HepG2 (cell line): ENCODE data around the gene RAB6A. TPM values are rescaled to one million over a fixed set of nuclear protein-coding genes. Genes with fewer than 3 reads are reported as not detected.

ENCODE experiments used
- ATAC-seq: fragments of 200-7000 bp; cut with Tn5 transposase; 3 replicates; pipeline ENCODE4 v1.9.1; 2020; ENCODE audit warnings: mild to moderate bottlenecking, moderate library complexity
- BruUV-seq: library from RNA; stranded (reverse); fragments of 400-500 nt; replicated peaks from 2 replicates; lab custom pipeline; 2021; lab: Mats Ljungman, UMichigan
- CTCF ChIA-PET: fragments of 300-600 bp; formaldehyde crosslinking; extraction: SDS; loops from one replicate; lab custom pipeline; 2021; ENCODE audit warnings: low total read pairs, inconsistent platforms, low intra/inter-chr PET ratio; lab: Yijun Ruan, JAX
- POLR2A ChIA-PET: fragments of 350-600 bp; sonication (Branson Sonifier 250); formaldehyde crosslinking; loops from one replicate; lab custom pipeline; 2020; ENCODE audit warnings: antibody characterized with exemption, inconsistent platforms; lab: Yijun Ruan, JAX
- DNase-seq: peaks from one replicate; pipeline ENCODE4 v3.0.0-alpha.2; 2015; ENCODE audit warnings: low spot score
- FAIRE-seq: peaks from 3 replicates; lab custom pipeline; 2011; peaks lifted over from hg19 to GRCh38; lab: Jason Lieb, UNC
- H2AFZ ChIP-seq: one replicate; pipeline ENCODE4 v1.6.1; 2011; ENCODE audit warnings: low read length, inconsistent platforms
- H3K27ac ChIP-seq: fragments of 300-600 bp; 3 replicates; pipeline ENCODE4 v1.8.0; 2011; ENCODE audit warnings: mixed run types, mild to moderate bottlenecking, mixed read lengths, low read length, inconsistent platforms; ENCODE audit not compliant: insufficient read depth; ENCODE audit errors: extremely low read length
- H3K27me3 ChIP-seq, 2 experiments: fragments of 200-600 bp in 1 of 2; 2 replicates in 1 of 2; 3 replicates in 1 of 2; pipeline versions ENCODE4 v1.6.0 to v1.8.0; 2011; ENCODE audit warnings: low read length in 2 of 2, mild to moderate bottlenecking in 2 of 2, moderate library complexity in 2 of 2, inconsistent platforms in 1 of 2; ENCODE audit not compliant: insufficient read depth in 2 of 2, control insufficient read depth in 1 of 2
- H3K36me3 ChIP-seq, 2 experiments: fragments of 200-600 bp in 1 of 2; replicated peaks in 1 of 2; 2 replicates in 1 of 2; 3 replicates in 1 of 2; pipeline versions ENCODE4 v1.5.1 to v1.8.0; 2011; ENCODE audit warnings: low read length in 2 of 2, inconsistent platforms in 1 of 2; ENCODE audit not compliant: insufficient read depth in 2 of 2, control insufficient read depth in 1 of 2
- H3K4me1 ChIP-seq: 2 replicates; pipeline ENCODE4 v1.5.1; 2012; ENCODE audit warnings: low read length, inconsistent platforms; ENCODE audit not compliant: insufficient read depth
- H3K4me2 ChIP-seq: 2 replicates; pipeline ENCODE4 v1.6.0; 2011; ENCODE audit warnings: low read depth, low read length, inconsistent platforms
- H3K4me3 ChIP-seq, 3 experiments: fragments of 200-600 bp in 1 of 3; sonication (generic), shearing (Covaris generic) in 1 of 3; replicated peaks in 1 of 3; 2 replicates each; pipeline ENCODE4 v1.5.1; 2011 to 2016; ENCODE audit warnings: low read length in 3 of 3, inconsistent platforms in 2 of 3, low read depth in 2 of 3, mild to moderate bottlenecking in 2 of 3, control low read depth in 1 of 3, mixed read lengths in 1 of 3; ENCODE audit not compliant: insufficient read depth in 1 of 3
- H3K79me2 ChIP-seq: one replicate; pipeline ENCODE4 v1.6.1; 2011; ENCODE audit warnings: low read length, inconsistent platforms; ENCODE audit not compliant: insufficient read depth
- H3K9ac ChIP-seq: 2 replicates; pipeline ENCODE4 v1.6.0; 2011; ENCODE audit warnings: mild to moderate bottlenecking, low read depth, low read length, inconsistent platforms; ENCODE audit not compliant: insufficient read depth
- H3K9me3 ChIP-seq: 2 replicates; pipeline ENCODE4 v1.5.1; 2012; ENCODE audit warnings: mild to moderate bottlenecking, low read length
- H4K20me1 ChIP-seq: 2 replicates; pipeline ENCODE4 v1.6.0; 2011; ENCODE audit warnings: inconsistent platforms, mild to moderate bottlenecking, low read length, moderate library complexity; ENCODE audit not compliant: insufficient read depth
- DNMT1 ChIP-seq: sonication (generic); formaldehyde crosslinking; IDR thresholded peaks from 2 replicates; pipeline ENCODE4 v1.5.1; 2020; ENCODE audit warnings: mild to moderate bottlenecking, missing genetic modification reagents
- FOXC1 ChIP-seq: sonication (generic); formaldehyde crosslinking; IDR thresholded peaks from 2 replicates; pipeline ENCODE4 v1.8.0; 2022; ENCODE audit warnings: mild to moderate bottlenecking, missing genetic modification reagents, borderline replicate concordance
- FOXO1 ChIP-seq: sonication (generic); formaldehyde crosslinking; IDR thresholded peaks from 2 replicates; pipeline ENCODE4 v1.4.0; 2020; ENCODE audit warnings: missing genetic modification reagents
- NFKB2 ChIP-seq: sonication (generic); formaldehyde crosslinking; IDR thresholded peaks from 2 replicates; pipeline ENCODE4 v1.4.0; 2020; ENCODE audit warnings: missing genetic modification reagents, borderline replicate concordance
- PHF21A ChIP-seq: sonication (generic); formaldehyde crosslinking; IDR thresholded peaks from 2 replicates; pipeline ENCODE4 v1.5.0; 2020; ENCODE audit warnings: mild to moderate bottlenecking, missing genetic modification reagents
- SIN3A ChIP-seq: IDR thresholded peaks from 2 replicates; pipeline ENCODE4 v1.6.1; 2011; ENCODE audit warnings: low read depth, mild to moderate bottlenecking, control low read depth, low read length, borderline replicate concordance
- SMAD9 ChIP-seq: sonication (generic); formaldehyde crosslinking; IDR thresholded peaks from 2 replicates; pipeline ENCODE4 v1.5.1; 2020; ENCODE audit warnings: mild to moderate bottlenecking, missing genetic modification reagents
- U2AF2 ChIP-seq: fragments of 200-400 bp; formaldehyde crosslinking; IDR thresholded peaks from 2 replicates; pipeline ENCODE4 v1.6.1; 2017; ENCODE audit warnings: low read depth, mild to moderate bottlenecking, low read length
- ZMYM4 ChIP-seq: sonication (generic); formaldehyde crosslinking; IDR thresholded peaks from 2 replicates; pipeline ENCODE4 v1.8.1; 2023; ENCODE audit warnings: mild to moderate bottlenecking, missing genetic modification reagents
- ZNF124 ChIP-seq: sonication (generic); formaldehyde crosslinking; IDR thresholded peaks from 2 replicates; pipeline ENCODE4 v1.4.0; 2020; ENCODE audit warnings: missing genetic modification reagents
- ZNF331 ChIP-seq: sonication (generic); formaldehyde crosslinking; IDR thresholded peaks from 2 replicates; pipeline ENCODE4 v1.4.0; 2020; ENCODE audit warnings: missing genetic modification reagents
- ZNF615 ChIP-seq: sonication (generic); formaldehyde crosslinking; IDR thresholded peaks from 2 replicates; pipeline ENCODE4 v1.5.0; 2020; ENCODE audit warnings: mild to moderate bottlenecking, missing genetic modification reagents, borderline replicate concordance
- ZNF790 ChIP-seq: sonication (generic); formaldehyde crosslinking; IDR thresholded peaks from 2 replicates; pipeline ENCODE4 v1.8.0; 2022; ENCODE audit warnings: missing genetic modification reagents, mild to moderate bottlenecking, borderline replicate concordance
- WGBS: methylation state at CpG from one replicate; pipeline ENCODE4 v1.1.6; 2017; ENCODE audit warnings: low lambda C conversion rate; 5-methylcytosine and 5-hydroxymethylcytosine counted together
- in situ Hi-C: cut with HindIII; loops from 2 replicates; pipeline ENCODE4 v1.10.0; 2017; ENCODE audit warnings: low pct_unique_long_range_greater_than_20kb; ENCODE audit not compliant: extremely low pct_ligation_motif_present
- intact Hi-C: fragments of 100-400 bp; cut with micrococcal nuclease; formaldehyde crosslinking; loops from one replicate; pipeline ENCODE4 v1.10.0; 2022; ENCODE audit not compliant: unreplicated experiment
- polyA plus RNA-seq, 8 experiments: library from polyadenylated mRNA; depleted of rRNA in 3 of 8; stranded (reverse) in 7 of 8; unstranded in 1 of 8; fragments of >200 nt; fragmentation: Illumina TruSeq in 4 of 8; extraction: Trizol in 4 of 8; gene quantifications; 2 replicates each; pipeline versions ENCODE4 v1.2.1 to v1.2.3, GENCODE V29; 2011 to 2016; ENCODE audit warnings: low read depth in 4 of 8, missing spikeins in 1 of 8, mixed read lengths in 1 of 8; ENCODE audit not compliant: insufficient read depth in 1 of 8
- total RNA-seq, 5 experiments: library from RNA; depleted of rRNA; stranded (reverse); fragments of >200 nt; fragmentation: Illumina TruSeq; extraction: Trizol; gene quantifications; 2 replicates each; pipeline ENCODE4 v1.2.3, GENCODE V29; 2016; ENCODE audit warnings: low read depth in 1 of 5
- TF ChIP-seq, protein P1 (sequence below): sonication (generic); formaldehyde crosslinking; conservative IDR thresholded peaks from 2 replicates; pipeline ENCODE4 v1.4.0; 2020; ENCODE audit warnings: mild to moderate bottlenecking, missing genetic modification reagents, moderate library complexity

RAB6A gene
- total and polyA plus RNA-seq, 2 of the 13 experiments (the other 11 are each of a cell fraction or from before 2014, with no cell fraction given): 74.3 to 121 TPM

DNA sequence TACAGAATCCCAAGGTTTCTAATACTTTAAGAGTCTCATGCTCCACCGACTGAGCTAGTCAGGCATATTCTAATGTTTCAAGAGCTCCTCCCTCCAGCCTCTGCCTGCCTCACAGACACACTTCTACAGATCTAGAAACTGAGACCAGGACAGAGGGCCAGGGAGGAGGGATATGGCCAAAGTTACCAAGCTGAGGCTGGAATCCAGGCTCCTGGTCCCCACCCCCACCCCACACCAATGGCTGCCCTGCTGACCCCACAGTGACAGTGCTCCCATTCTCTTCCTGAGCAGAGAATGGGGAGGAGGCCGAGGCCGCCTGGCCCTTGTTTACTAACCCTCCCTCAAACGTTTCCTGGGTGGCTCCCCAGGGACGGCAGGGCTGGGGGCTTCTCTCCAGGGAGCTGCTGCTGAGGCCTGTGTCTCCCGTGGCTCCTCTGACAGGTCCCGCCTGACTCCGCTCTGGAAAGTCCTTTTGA is 112.3 kb downstream of the RAB6A start (continued):
- TF ChIP-seq, protein P1, sequence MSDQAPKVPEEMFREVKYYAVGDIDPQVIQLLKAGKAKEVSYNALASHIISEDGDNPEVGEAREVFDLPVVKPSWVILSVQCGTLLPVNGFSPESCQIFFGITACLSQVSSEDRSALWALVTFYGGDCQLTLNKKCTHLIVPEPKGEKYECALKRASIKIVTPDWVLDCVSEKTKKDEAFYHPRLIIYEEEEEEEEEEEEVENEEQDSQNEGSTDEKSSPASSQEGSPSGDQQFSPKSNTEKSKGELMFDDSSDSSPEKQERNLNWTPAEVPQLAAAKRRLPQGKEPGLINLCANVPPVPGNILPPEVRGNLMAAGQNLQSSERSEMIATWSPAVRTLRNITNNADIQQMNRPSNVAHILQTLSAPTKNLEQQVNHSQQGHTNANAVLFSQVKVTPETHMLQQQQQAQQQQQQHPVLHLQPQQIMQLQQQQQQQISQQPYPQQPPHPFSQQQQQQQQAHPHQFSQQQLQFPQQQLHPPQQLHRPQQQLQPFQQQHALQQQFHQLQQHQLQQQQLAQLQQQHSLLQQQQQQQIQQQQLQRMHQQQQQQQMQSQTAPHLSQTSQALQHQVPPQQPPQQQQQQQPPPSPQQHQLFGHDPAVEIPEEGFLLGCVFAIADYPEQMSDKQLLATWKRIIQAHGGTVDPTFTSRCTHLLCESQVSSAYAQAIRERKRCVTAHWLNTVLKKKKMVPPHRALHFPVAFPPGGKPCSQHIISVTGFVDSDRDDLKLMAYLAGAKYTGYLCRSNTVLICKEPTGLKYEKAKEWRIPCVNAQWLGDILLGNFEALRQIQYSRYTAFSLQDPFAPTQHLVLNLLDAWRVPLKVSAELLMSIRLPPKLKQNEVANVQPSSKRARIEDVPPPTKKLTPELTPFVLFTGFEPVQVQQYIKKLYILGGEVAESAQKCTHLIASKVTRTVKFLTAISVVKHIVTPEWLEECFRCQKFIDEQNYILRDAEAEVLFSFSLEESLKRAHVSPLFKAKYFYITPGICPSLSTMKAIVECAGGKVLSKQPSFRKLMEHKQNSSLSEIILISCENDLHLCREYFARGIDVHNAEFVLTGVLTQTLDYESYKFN: peak; percentile 81
- no peak for TF ChIP-seq ZNF615 (CRISPR knock-in tag)
- peak; percentile 27; the same call in 1 of the 2 replicates for TF ChIP-seq ZNF331 (CRISPR knock-in tag)
- peak; percentile 81 for TF ChIP-seq FOXO1 (CRISPR knock-in tag)
- peak; percentile 20; the same call in 1 of the 2 replicates for TF ChIP-seq ZMYM4

DNA sequence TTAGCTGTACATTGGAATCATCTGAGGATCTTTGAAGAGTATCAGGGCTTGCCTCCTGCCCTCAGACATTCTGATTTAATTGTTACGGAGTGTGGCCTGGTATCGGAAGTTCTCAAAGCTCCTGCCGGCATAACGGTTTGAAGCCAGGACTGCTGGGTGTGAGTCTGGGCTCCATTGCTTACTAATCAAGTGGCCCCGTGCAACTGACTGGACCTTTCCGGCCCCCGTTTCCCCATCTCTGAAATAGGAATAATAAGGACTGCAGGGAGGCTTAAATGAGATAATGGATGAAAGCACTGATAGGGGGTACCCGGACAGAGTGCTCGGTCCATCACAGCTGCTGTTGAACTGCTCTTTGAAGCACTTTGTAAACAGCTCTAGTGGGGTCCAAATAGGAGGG is 112.8 kb downstream of the RAB6A start:
- CTCF ChIA-PET: no interaction called here
- no peak for TF ChIP-seq SMAD9 (CRISPR knock-in tag)
- TF ChIP-seq ZNF124 (CRISPR knock-in tag): no peak
- TF ChIP-seq ZNF790 (CRISPR knock-in tag): peak; percentile 22; the same call in 1 of the 2 replicates
- TF ChIP-seq DNMT1 (CRISPR knock-in tag): no peak
- peak; percentile 5; the same call in 1 of the 2 replicates for TF ChIP-seq PHF21A (CRISPR knock-in tag)
- TF ChIP-seq SIN3A: 0 out of 2 replicates have a peak, but pooled peaks have one; percentile 12
- TF ChIP-seq U2AF2: no peak
- TF ChIP-seq FOXC1 (CRISPR knock-in tag): 0 out of 2 replicates have a peak, but pooled peaks have one; percentile 7
- TF ChIP-seq NFKB2 (CRISPR knock-in tag): 0 out of 2 replicates have a peak, but pooled peaks have one; percentile 3

More for the DNA sequence above, 112.8 kb downstream of the RAB6A start:
- no peak for FAIRE-seq
- H3K4me2 ChIP-seq: peak overlapping the region; percentile 82
- no peak for ATAC-seq
- peak overlapping the region; percentile 68 for H3K9ac ChIP-seq
- in situ Hi-C loops: no loop called here
- intact Hi-C loops: no loop called here
- peaks cover 2% of the 10 kb centered on the region for H3K79me2 ChIP-seq
- no peak for DNase-seq
- H3K9me3 ChIP-seq: no peaks in the 10 kb centered on the region
- no peaks in the 10 kb centered on the region for H4K20me1 ChIP-seq
- POLR2A ChIA-PET: interaction anchor here (1.1 to 2.6 kb wide), 3 partner anchors 12 to 131 kb away, joined by 3 to 7 read pairs (median 5); no protein-coding TSS in a partner anchor
- peaks cover 0 to 1% of the 10 kb centered on the region in 2 experiments; a peak in 2 of 5 replicates for H3K27me3 ChIP-seq
- H2AFZ ChIP-seq: no peak overlapping the region
- H3K4me1 ChIP-seq: peaks cover 78% of the 10 kb centered on the region
- H3K4me3 ChIP-seq: peak overlapping the region; percentile 57 to 76 (median 70)
- BruUV-seq: no TSS peak
- no peaks in the 10 kb centered on the region for H3K36me3 ChIP-seq
- peak overlapping the region; percentile 53 for H3K27ac ChIP-seq
- 41% methylated on average over 9 of the region's 9 CpGs for WGBS
